ENCODE results near the gene SCAF8. TPM values are rescaled to one million over a fixed set of nuclear protein-coding genes. Genes with fewer than 3 reads are reported as not detected.

The SCAF8 gene
- polyA plus RNA-seq, 6 donors from 2014 or later, result 11.2 to 25.4 (median 14.0) TPM

GRCh38 chr6:154840363-154840762 lies 107.1 kb downstream of the SCAF8 start:
- ATAC-seq (ENCODE audit: low read depth in 2 of 2) (no peak), DNase-seq (no peak)
- Mint-ChIP-seq H3K27me3 (no peaks in the 10 kb centered on the region), H3K4me1 (peaks cover 15 to 26% (median 16%) of the 10 kb centered on the region in 3 donors), H3K27ac (no peak overlapping the region), H3K9me3 (no peaks in the 10 kb centered on the region), H3K4me3 (no peak overlapping the region), H3K36me3 (peaks cover 0 to 6% of the 10 kb centered on the region in 2 donors)

- Mint-ChIP-seq H3K36me3 (peaks cover 0 to 6% of the 10 kb centered on the region in 2 donors), H3K27ac (peak overlapping the region in 2 of 6 donors; percentile 3 to 59), H3K27me3 (no peaks in the 10 kb centered on the region), H3K4me1 (peaks cover 16 to 27% (median 19%) of the 10 kb centered on the region in 3 donors), H3K4me3 (no peak overlapping the region), H3K9me3 (no peaks in the 10 kb centered on the region)
- ATAC-seq (ENCODE audit: low read depth in 2 of 2), result no peak
- DNase-seq, result no peak
These were observed 107.9 kb downstream of the SCAF8 start for GRCh38 chr6:154841109-154841508.

DNA sequence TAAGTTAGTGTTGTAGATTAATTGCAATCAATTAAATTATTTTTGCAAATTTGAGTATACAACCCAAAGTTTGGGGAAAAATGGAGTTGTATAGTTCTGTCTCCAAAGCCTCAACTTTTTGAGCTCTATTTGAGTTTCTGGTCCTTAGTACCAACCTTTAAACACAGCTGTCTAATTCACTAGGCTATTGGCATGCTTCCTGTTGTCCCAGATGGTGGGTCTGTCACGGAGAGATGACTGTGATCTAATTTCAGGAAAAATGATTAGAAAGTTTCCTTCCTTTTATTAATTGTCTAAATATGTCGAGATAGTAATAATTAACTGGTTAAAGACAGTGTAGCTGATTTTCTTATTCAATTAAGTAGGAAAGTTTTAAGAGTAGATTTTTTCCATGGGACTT lies 109.6 kb downstream of the SCAF8 start:
- peaks cover 0 to 6% of the 10 kb centered on the region in 2 donors for H3K36me3 Mint-ChIP-seq
- ATAC-seq (ENCODE audit: low read depth in 2 of 2) (no peak), DNase-seq (no peak)
- no peak overlapping the region for H3K27ac Mint-ChIP-seq
- H3K4me3 Mint-ChIP-seq, result no peak overlapping the region
- peaks cover 15 to 34% (median 21%) of the 10 kb centered on the region in 3 donors for H3K4me1 Mint-ChIP-seq
- H3K27me3 Mint-ChIP-seq, result no peaks in the 10 kb centered on the region
- H3K9me3 Mint-ChIP-seq, result no peaks in the 10 kb centered on the region

- ATAC-seq (ENCODE audit: low read depth in 2 of 2) (no peak), DNase-seq (no peak)
- peak overlapping the region in 1 of 6 donors; percentile 10 for H3K27ac Mint-ChIP-seq
- H3K27me3 Mint-ChIP-seq, result no peaks in the 10 kb centered on the region
- H3K36me3 Mint-ChIP-seq, result peaks cover 12% of the 10 kb centered on the region in 2 donors
- no peak overlapping the region for H3K4me3 Mint-ChIP-seq
- no peaks in the 10 kb centered on the region for H3K9me3 Mint-ChIP-seq
- peaks cover 20 to 37% (median 26%) of the 10 kb centered on the region in 3 donors for H3K4me1 Mint-ChIP-seq
These were observed 114.1 kb downstream of the SCAF8 start for GRCh38 chr6:154847318-154847717.

DNA sequence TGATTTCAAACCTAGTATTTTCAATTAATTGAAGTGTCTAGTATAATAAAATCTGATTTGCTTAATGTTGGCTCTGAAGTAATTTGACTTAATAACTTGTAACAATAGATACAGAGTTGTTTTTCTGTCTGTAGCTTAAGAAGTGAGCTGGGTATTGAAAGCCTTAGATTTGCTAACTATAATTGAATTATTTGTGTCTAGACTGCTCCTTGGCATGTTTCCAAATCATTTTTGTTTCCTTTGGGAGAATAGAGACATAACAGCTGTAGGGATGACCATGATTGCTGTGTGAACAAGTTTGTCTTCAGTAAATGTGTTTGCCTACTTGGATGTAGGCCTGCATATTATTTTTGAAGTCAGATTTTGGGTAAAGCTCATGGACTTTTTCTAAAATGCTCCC lies 115.4 kb downstream of the SCAF8 start:
- Mint-ChIP-seq H3K36me3 (peaks cover 16 to 20% of the 10 kb centered on the region in 2 donors), H3K4me3 (no peak overlapping the region), H3K4me1 (peaks cover 17 to 39% (median 30%) of the 10 kb centered on the region in 3 donors), H3K9me3 (no peaks in the 10 kb centered on the region), H3K27me3 (no peaks in the 10 kb centered on the region), H3K27ac (peak overlapping the region in 1 of 6 donors; percentile 39)
- ATAC-seq (ENCODE audit: low read depth in 2 of 2) (no peak), DNase-seq (no peak)

DNA sequence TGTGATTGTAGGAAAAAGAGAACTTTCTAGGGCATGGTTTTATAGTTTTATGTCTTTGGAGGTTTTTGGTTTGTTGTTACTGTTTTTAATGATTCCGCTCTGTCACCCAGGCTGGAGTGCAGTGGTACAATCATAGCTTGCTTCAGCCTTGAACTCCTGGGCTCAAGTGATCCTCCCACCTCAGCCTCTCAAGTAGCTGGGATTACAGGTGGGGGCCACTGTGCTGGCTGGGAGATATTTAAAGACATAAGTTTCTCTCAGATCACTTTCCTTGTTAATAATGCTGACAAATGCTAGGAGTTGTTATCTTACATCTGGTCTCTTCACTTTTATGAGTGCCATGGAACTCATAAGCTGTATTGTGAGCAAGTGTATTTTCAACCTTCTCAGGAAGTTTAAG lies 116.3 kb downstream of the SCAF8 start:
- H3K4me3 Mint-ChIP-seq, result no peak overlapping the region
- H3K27me3 Mint-ChIP-seq, result no peaks in the 10 kb centered on the region
- H3K4me1 Mint-ChIP-seq, result peaks cover 17 to 34% (median 24%) of the 10 kb centered on the region in 3 donors
- H3K27ac Mint-ChIP-seq, result peak overlapping the region in 3 of 6 donors; percentile 52 to 83 (median 66)
- no peak for DNase-seq
- no peaks in the 10 kb centered on the region for H3K9me3 Mint-ChIP-seq
- no peak for ATAC-seq (ENCODE audit: low read depth in 2 of 2)
- peaks cover 16 to 20% of the 10 kb centered on the region in 2 donors for H3K36me3 Mint-ChIP-seq

GRCh38 chr6:154852687-154853086 lies 119.5 kb downstream of the SCAF8 start:
- Mint-ChIP-seq H3K36me3 (peaks cover 20 to 27% of the 10 kb centered on the region in 2 donors), H3K9me3 (no peaks in the 10 kb centered on the region), H3K4me1 (peaks cover 12 to 24% (median 20%) of the 10 kb centered on the region in 3 donors), H3K4me3 (no peak overlapping the region), H3K27me3 (no peaks in the 10 kb centered on the region), H3K27ac (peak overlapping the region in 2 of 6 donors; percentile 13 to 40)
- no peak for DNase-seq
- no peak for ATAC-seq (ENCODE audit: low read depth in 2 of 2)

- Mint-ChIP-seq H3K27me3 (no peaks in the 10 kb centered on the region), H3K4me1 (peaks cover 0 to 17% (median 5%) of the 10 kb centered on the region in 3 donors), H3K27ac (peak overlapping the region in 1 of 6 donors; percentile 1), H3K4me3 (no peak overlapping the region), H3K36me3 (peaks cover 8 to 14% of the 10 kb centered on the region in 2 donors), H3K9me3 (no peaks in the 10 kb centered on the region)
- DNase-seq, result no peak
- no peak for ATAC-seq (ENCODE audit: low read depth in 2 of 2)
These were observed 124.3 kb downstream of the SCAF8 start for GRCh38 chr6:154857529-154857928.

DNA sequence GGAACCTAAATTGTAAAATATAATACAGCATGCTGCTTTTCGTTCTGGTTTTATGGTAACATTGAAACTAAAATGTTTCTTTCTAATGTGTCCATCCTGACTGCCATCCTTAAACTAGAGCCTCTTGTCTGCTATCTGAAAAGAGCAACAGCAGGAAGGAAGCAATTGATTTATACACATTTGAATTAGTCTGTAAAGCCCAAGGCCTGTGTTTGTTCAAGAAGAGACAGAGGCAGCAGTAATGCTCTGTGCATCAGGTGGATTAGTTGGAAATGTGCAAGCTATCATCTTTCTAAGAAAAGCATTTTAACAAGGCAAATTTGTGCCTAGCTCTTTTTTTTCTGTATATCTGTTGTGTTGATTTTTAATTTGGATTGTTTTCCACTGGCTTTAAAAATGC lies 128.6 kb downstream of the SCAF8 start:
- Mint-ChIP-seq H3K9me3 (no peaks in the 10 kb centered on the region), H3K4me1 (peaks cover 0 to 10% (median 0%) of the 10 kb centered on the region in 3 donors), H3K4me3 (no peak overlapping the region), H3K36me3 (no peaks in the 10 kb centered on the region), H3K27me3 (no peaks in the 10 kb centered on the region), H3K27ac (no peak overlapping the region)
- DNase-seq (no peak), ATAC-seq (ENCODE audit: low read depth in 2 of 2) (no peak)

DNA sequence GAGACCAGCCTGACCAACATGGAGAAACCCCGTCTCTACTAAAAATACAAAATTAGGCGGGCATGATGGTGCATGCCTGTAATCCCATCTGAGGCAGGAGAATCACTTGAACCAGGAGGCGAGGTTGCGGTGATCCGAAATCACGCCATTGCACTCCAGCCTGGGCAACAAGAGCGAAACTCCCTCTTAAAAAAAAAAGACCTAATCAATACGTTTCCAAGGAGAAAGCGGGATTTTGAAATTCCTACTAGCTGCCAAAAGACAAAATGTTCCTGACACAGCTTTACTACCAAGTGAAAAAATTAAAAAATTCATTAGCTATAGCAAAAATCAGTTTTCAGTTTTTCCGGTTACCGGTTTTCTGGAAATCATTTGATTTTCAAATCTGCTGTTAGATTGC lies 129.3 kb downstream of the SCAF8 start:
- H3K4me3 Mint-ChIP-seq, result no peak overlapping the region
- no peaks in the 10 kb centered on the region for H3K27me3 Mint-ChIP-seq
- no peaks in the 10 kb centered on the region for H3K36me3 Mint-ChIP-seq
- H3K4me1 Mint-ChIP-seq, result peaks cover 0 to 7% (median 0%) of the 10 kb centered on the region in 3 donors
- no peak overlapping the region for H3K27ac Mint-ChIP-seq
- ATAC-seq (ENCODE audit: low read depth in 2 of 2) (no peak), DNase-seq (no peak)
- H3K9me3 Mint-ChIP-seq, result no peaks in the 10 kb centered on the region

DNA sequence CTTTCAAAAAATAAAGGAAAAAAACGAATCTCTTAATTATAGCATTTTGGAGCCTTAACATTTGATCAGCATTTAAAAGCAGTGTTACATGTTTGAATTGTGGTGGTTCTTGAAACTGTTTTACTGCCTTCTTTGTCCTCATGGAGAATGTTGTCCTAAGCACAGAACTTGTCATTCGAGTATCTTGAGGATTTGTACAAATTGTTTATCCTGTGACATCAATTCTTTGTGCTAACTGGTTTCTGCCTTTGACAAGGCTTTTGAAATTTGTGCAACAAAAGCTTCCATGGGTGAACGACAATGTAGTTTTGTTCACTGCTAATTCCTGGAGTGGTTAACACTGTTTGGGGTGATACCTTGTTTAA lies 130.8 kb downstream of the SCAF8 start:
- H3K27me3 Mint-ChIP-seq, result no peaks in the 10 kb centered on the region
- DNase-seq (no peak), ATAC-seq (ENCODE audit: low read depth in 2 of 2) (no peak)
- no peaks in the 10 kb centered on the region for H3K9me3 Mint-ChIP-seq
- H3K27ac Mint-ChIP-seq, result peak overlapping the region in 1 of 6 donors; percentile 92
- no peak overlapping the region for H3K4me3 Mint-ChIP-seq
- peaks cover 0 to 7% (median 0%) of the 10 kb centered on the region in 3 donors for H3K4me1 Mint-ChIP-seq
- H3K36me3 Mint-ChIP-seq, result no peaks in the 10 kb centered on the region

DNA sequence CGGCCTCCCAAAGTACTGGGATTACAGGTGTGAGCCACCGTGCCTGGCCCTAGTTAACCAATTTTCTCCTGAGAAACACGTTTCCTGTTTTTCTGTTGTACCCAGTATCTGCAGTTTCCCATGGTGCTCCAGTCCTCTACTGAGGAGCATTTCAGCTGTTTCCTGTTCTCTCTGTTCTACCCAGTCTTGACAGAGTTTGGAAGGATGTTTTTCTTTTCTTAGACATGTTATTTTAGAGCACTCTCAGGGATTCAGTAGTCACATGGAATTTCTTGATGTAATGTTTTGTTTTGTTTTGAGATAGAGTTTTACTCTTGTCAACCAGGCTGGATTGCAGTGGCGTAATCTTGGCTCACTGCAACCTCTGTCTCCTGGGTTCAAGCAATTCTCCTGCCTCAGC lies 132.1 kb downstream of the SCAF8 start:
- H3K9me3 Mint-ChIP-seq, result no peaks in the 10 kb centered on the region
- no peak overlapping the region for H3K27ac Mint-ChIP-seq
- ATAC-seq (ENCODE audit: low read depth in 2 of 2) (no peak), DNase-seq (no peak)
- no peak overlapping the region for H3K4me3 Mint-ChIP-seq
- no peaks in the 10 kb centered on the region for H3K4me1 Mint-ChIP-seq
- H3K27me3 Mint-ChIP-seq, result no peaks in the 10 kb centered on the region
- H3K36me3 Mint-ChIP-seq, result no peaks in the 10 kb centered on the region

DNA sequence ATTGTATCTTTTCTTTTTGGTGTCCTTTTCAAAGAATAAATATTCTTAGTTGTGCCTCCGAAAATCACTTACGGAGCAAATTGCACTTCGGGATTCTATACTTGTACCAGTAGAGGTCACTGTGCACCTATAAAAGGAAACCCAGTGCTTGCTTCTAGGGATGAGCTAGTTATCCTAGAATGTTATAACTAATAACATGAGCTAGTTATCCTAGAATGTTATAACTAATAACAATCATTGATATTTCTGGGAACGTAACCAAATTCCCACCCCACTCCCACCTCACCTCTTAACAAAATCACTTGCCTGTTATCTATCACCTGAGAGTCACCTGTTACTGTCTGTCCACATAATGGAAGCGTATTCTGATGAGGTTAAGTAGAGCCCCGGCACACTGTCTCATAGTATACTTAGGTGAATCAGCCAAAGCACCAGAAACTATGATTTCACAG lies 135.0 kb downstream of the SCAF8 start:
- H3K9me3 Mint-ChIP-seq, result no peaks in the 10 kb centered on the region
- no peak overlapping the region for H3K27ac Mint-ChIP-seq
- H3K36me3 Mint-ChIP-seq, result no peaks in the 10 kb centered on the region
- peaks cover 0 to 9% (median 1%) of the 10 kb centered on the region in 3 donors for H3K4me1 Mint-ChIP-seq
- no peaks in the 10 kb centered on the region for H3K27me3 Mint-ChIP-seq
- ATAC-seq (ENCODE audit: low read depth in 2 of 2) (no peak), DNase-seq (no peak)
- H3K4me3 Mint-ChIP-seq, result no peak overlapping the region

GRCh38 chr6:154872542-154873114 lies 139.4 kb downstream of the SCAF8 start:
- H3K4me1 Mint-ChIP-seq, result peaks cover 23 to 33% (median 33%) of the 10 kb centered on the region in 3 donors
- no peak overlapping the region for H3K4me3 Mint-ChIP-seq
- H3K27me3 Mint-ChIP-seq, result no peaks in the 10 kb centered on the region
- DNase-seq, result no peak
- no peaks in the 10 kb centered on the region for H3K36me3 Mint-ChIP-seq
- no peak for ATAC-seq (ENCODE audit: low read depth in 2 of 2)
- no peaks in the 10 kb centered on the region for H3K9me3 Mint-ChIP-seq
- H3K27ac Mint-ChIP-seq, result peak overlapping the region in 2 of 6 donors; percentile 47 to 56

All from naive B cell (primary cell).